ENCODE data around the gene ASZ1. TPM values are rescaled to one million over a fixed set of nuclear protein-coding genes. Genes with fewer than 3 reads are reported as not detected.

The ASZ1 gene
- total and polyA plus RNA-seq, 2 of the 4 experiments (the other 2 are of a cell fraction) = not detected

GRCh38 chr7:117405519-117405918 is 21.8 kb downstream of the ASZ1 start:
- no peak overlapping the region for H4K8ac ChIP-seq (ENCODE audit: low read depth in 2 of 2, low read length in 2 of 2)
- no peak overlapping the region for H3K4ac ChIP-seq (ENCODE audit: low read depth, low read length)
- POLR2A ChIA-PET (ENCODE audit: unreplicated experiment) = no interaction called here
- H2AK5ac ChIP-seq (ENCODE audit: low read depth, low read length) = no peak overlapping the region
- no peaks in the 10 kb centered on the region for H3K27me3 ChIP-seq (ENCODE audit: control insufficient read depth, insufficient read depth, low read length)
- no peak overlapping the region for H3K56ac ChIP-seq (ENCODE audit: extremely low read depth, insufficient read depth, low read length)
- TF ChIP-seq CTCF (conservative IDR thresholded peaks at IDR 0.05; ENCODE audit: low read depth, low read length) (0 out of 2 replicates have a peak, but pooled peaks have one; percentile 2), RAD21 (IDR thresholded peaks at IDR 0.05; ENCODE audit: low read length) (no peak)
- CTCF ChIA-PET = no interaction called here
- no peaks in the 10 kb centered on the region for H3K36me3 ChIP-seq (ENCODE audit: control insufficient read depth, insufficient read depth, low read length)
- no TSS peak for BruUV-seq (replicated peaks)
- intact Hi-C loops (cut with micrococcal nuclease) (no loop called here), in situ Hi-C loops (cut with MboI; ENCODE audit: low sequenced_read_pairs) (no loop called here), dilution Hi-C loops (cut with HindIII; ENCODE audit: low sequenced_read_pairs, unreplicated experiment) (no loop called here)
- no peak overlapping the region for H3K4me2 ChIP-seq (ENCODE audit: low read depth, low read length)
- no peaks in the 10 kb centered on the region for H4K20me1 ChIP-seq (ENCODE audit: insufficient read depth, low read length)
- H3K9me3 ChIP-seq (ENCODE audit: control insufficient read depth, insufficient read depth, low read length) = no peaks in the 10 kb centered on the region
- no peak overlapping the region for H3K27ac ChIP-seq (ENCODE audit: insufficient read depth, low read length)
- peaks cover 2% of the 10 kb centered on the region; the same call in 1 of the 2 replicates for H3K4me1 ChIP-seq (ENCODE audit: control insufficient read depth, insufficient read depth, low read length)
- WGBS, 2 experiments (ENCODE audit: extremely low coverage in 2 of 2, insufficient read length in 1 of 2) = no CpG with 5 or more reads among the region's 3 CpGs
- no peaks in the 10 kb centered on the region for H3K79me1 ChIP-seq (ENCODE audit: low read depth in 1 of 2, low read length in 2 of 2)
- H2AFZ ChIP-seq (replicated peaks; ENCODE audit: low read length, poor library complexity) = no peak overlapping the region
- H3K18ac ChIP-seq (ENCODE audit: low read depth, low read length) = no peak overlapping the region
- no peak overlapping the region for H3K9ac ChIP-seq (ENCODE audit: low read depth, low read length)
- no peak overlapping the region; the same call in 2 of the 3 replicates for H2BK15ac ChIP-seq (ENCODE audit: low read depth, low read length)
- DNase-seq = no peak
- H3K14ac ChIP-seq (replicated peaks; ENCODE audit: low read depth, low read length) = no peak overlapping the region
- no peak overlapping the region for H4K91ac ChIP-seq (ENCODE audit: insufficient read depth, low read depth, low read length)
- H3K9me1 ChIP-seq (ENCODE audit: insufficient read depth, low read length) = no peaks in the 10 kb centered on the region; the same call in 1 of the 2 replicates
- no peak overlapping the region for H2AK9ac ChIP-seq (replicated peaks; ENCODE audit: low read depth, low read length, poor library complexity)
- H2BK120ac ChIP-seq (ENCODE audit: low read depth, low read length) = no peak overlapping the region
- no peak overlapping the region for H3K23ac ChIP-seq (ENCODE audit: low read depth, low read length)
- no peak overlapping the region for H2BK5ac ChIP-seq (ENCODE audit: low read depth, low read length, poor library complexity, severe bottlenecking)
- H2BK20ac ChIP-seq (ENCODE audit: low read depth, low read length) = no peak overlapping the region
- no peak overlapping the region for H4K5ac ChIP-seq (ENCODE audit: low read depth, low read length)
- H3K4me3 ChIP-seq (ENCODE audit: insufficient read depth, low read depth, low read length) = no peak overlapping the region
- ATAC-seq (ENCODE audit: low read depth) = no peak
